ENCODE results near the gene MTX3. TPM values are rescaled to one million over a fixed set of nuclear protein-coding genes. Genes with fewer than 3 reads are reported as not detected.

Gene MTX3
- total and polyA plus RNA-seq, 2 donors (not counting 3 experiments of a cell fraction or from before 2014, with no cell fraction given): 2.9 to 8.3 TPM

DNA sequence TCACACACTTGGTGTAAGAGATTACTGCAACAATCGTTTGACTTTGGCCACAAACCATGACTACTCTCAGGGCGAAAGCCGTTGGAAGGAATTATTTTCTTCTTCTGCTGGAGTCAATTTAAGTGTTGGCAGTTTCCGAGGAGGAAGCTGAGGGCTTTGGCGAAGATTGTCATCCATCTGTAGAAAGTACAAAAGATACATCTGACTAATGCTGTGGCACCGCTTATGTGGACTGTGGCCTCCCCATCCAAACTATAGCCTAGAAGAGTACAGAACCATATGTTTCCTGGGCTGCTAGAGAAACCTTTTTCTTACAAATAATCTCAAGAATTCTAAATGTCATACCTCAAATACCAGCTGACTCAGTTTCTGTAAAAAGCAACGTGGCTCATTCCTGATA, 7.4 kb downstream of the MTX3 start:
- TF ChIP-seq, protein P1, sequence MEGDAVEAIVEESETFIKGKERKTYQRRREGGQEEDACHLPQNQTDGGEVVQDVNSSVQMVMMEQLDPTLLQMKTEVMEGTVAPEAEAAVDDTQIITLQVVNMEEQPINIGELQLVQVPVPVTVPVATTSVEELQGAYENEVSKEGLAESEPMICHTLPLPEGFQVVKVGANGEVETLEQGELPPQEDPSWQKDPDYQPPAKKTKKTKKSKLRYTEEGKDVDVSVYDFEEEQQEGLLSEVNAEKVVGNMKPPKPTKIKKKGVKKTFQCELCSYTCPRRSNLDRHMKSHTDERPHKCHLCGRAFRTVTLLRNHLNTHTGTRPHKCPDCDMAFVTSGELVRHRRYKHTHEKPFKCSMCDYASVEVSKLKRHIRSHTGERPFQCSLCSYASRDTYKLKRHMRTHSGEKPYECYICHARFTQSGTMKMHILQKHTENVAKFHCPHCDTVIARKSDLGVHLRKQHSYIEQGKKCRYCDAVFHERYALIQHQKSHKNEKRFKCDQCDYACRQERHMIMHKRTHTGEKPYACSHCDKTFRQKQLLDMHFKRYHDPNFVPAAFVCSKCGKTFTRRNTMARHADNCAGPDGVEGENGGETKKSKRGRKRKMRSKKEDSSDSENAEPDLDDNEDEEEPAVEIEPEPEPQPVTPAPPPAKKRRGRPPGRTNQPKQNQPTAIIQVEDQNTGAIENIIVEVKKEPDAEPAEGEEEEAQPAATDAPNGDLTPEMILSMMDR (IDR thresholded peaks at IDR 0.05; ENCODE audit: extremely low read depth in 1 of 2, insufficient read depth in 1 of 2, low read depth in 1 of 2, low read length in 2 of 2): no peak
- TF ChIP-seq FOS (IDR thresholded peaks at IDR 0.05; ENCODE audit: borderline replicate concordance, insufficient read depth, low read length): no peak
- no peak for TF ChIP-seq JUN (IDR thresholded peaks at IDR 0.05; ENCODE audit: borderline replicate concordance, insufficient read depth, insufficient read length, low read depth)
- no peak for DNase-seq (ENCODE audit: low read depth, low spot score)
- ChIA-PET CTCF (no interaction called here), POLR2A (no interaction called here)
- BruUV-seq (replicated peaks): no TSS peak
- intact Hi-C loops (cut with micrococcal nuclease): no loop called here
- Histone ChIP-seq H3K9me1 (replicated peaks; ENCODE audit: control insufficient read depth, extremely low read depth, insufficient read depth, low read length) (no peaks in the 10 kb centered on the region), H3K36me3 (ENCODE audit: control insufficient read depth in 2 of 2, extremely low read depth in 1 of 2, insufficient read depth in 2 of 2, low read length in 2 of 2) (no peaks in the 10 kb centered on the region), H3K27ac (ENCODE audit: insufficient read depth, low read depth, low read length) (no peak overlapping the region), H3K9ac (replicated peaks; ENCODE audit: extremely low read depth, insufficient read depth, low read length) (no peak overlapping the region), H3K4me2 (ENCODE audit: insufficient read depth, low read length) (no peak overlapping the region), H3K4me3 (replicated peaks in 1 of 3; ENCODE audit: insufficient read depth in 1 of 3, low read depth in 1 of 3, low read length in 3 of 3) (no peak overlapping the region), H3K27me3 (ENCODE audit: control insufficient read depth in 2 of 2, insufficient read depth in 2 of 2, low read length in 2 of 2) (no peaks in the 10 kb centered on the region), H4K20me1 (replicated peaks; ENCODE audit: control insufficient read depth, extremely low read depth, insufficient read depth, low read length) (no peaks in the 10 kb centered on the region), H3K4me1 (ENCODE audit: control insufficient read depth, extremely low read depth, insufficient read depth, low read length) (no peaks in the 10 kb centered on the region), H3K79me2 (ENCODE audit: control insufficient read depth, insufficient read depth, low read length) (no peaks in the 10 kb centered on the region), H3K9me3 (replicated peaks; ENCODE audit: control insufficient read depth, insufficient read depth, low read length) (no peaks in the 10 kb centered on the region), H2AFZ (ENCODE audit: low read depth, low read length) (no peak overlapping the region)
- dilution Hi-C loops (cut with MboI; ENCODE audit: extremely low pct_ligation_motif_present, low sequenced_read_pairs): no loop called here
- FAIRE-seq: no peak

DNA sequence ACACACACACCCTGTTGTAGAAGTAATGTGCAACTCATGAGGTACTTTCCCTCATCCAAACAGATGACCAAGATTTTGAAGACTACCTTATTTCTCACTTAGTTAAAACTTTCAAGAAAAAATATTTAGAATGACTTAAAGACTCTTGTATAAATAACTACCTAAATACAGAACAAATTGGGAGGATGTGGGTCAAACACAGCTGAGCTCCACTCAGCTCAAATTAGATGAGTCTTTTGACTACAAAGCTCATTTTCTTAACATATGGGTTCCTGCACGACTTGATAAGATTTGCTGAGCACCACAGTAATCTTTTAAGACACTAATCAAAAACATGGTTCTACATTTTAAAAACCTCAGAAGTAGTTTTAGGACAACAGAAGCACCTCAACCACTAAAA, 8.9 kb downstream of the MTX3 start:
- ChIA-PET CTCF (interaction anchor here (1.3 kb wide), 1 partner anchor 325 kb away, joined by 3 read pairs; no protein-coding TSS in a partner anchor), POLR2A (no interaction called here)
- dilution Hi-C loops (cut with MboI; ENCODE audit: extremely low pct_ligation_motif_present, low sequenced_read_pairs) (no loop called here), intact Hi-C loops (cut with micrococcal nuclease) (no loop called here)
- no peak for DNase-seq (ENCODE audit: low read depth, low spot score)
- H3K9ac ChIP-seq (replicated peaks; ENCODE audit: extremely low read depth, insufficient read depth, low read length): no peak overlapping the region
- no peak overlapping the region for H3K4me2 ChIP-seq (ENCODE audit: insufficient read depth, low read length)
- no peaks in the 10 kb centered on the region for H3K36me3 ChIP-seq (ENCODE audit: control insufficient read depth in 2 of 2, extremely low read depth in 1 of 2, insufficient read depth in 2 of 2, low read length in 2 of 2)
- H3K4me3 ChIP-seq (replicated peaks in 1 of 3; ENCODE audit: insufficient read depth in 1 of 3, low read depth in 1 of 3, low read length in 3 of 3): no peak overlapping the region
- H3K27me3 ChIP-seq (ENCODE audit: control insufficient read depth in 2 of 2, insufficient read depth in 2 of 2, low read length in 2 of 2): no peaks in the 10 kb centered on the region
- FAIRE-seq: no peak
- BruUV-seq (replicated peaks): no TSS peak
- no peaks in the 10 kb centered on the region for H3K4me1 ChIP-seq (ENCODE audit: control insufficient read depth, extremely low read depth, insufficient read depth, low read length)
- no peaks in the 10 kb centered on the region for H3K9me3 ChIP-seq (replicated peaks; ENCODE audit: control insufficient read depth, insufficient read depth, low read length)
- no peak for TF ChIP-seq EZH2 (IDR thresholded peaks at IDR 0.05; ENCODE audit: borderline replicate concordance, low read depth, low read length, severe bottlenecking)
- no peak for TF ChIP-seq GATA2 (IDR thresholded peaks at IDR 0.05; ENCODE audit: insufficient read depth, insufficient read length, low read depth, low read length)
- TF ChIP-seq POLR2AphosphoS5 (IDR thresholded peaks at IDR 0.05; ENCODE audit: insufficient read depth, low read depth, low read length): no peak
- no peak for TF ChIP-seq POLR2A (IDR thresholded peaks at IDR 0.05; ENCODE audit: low read depth, low read length)
- TF ChIP-seq JUN (IDR thresholded peaks at IDR 0.05; ENCODE audit: borderline replicate concordance, insufficient read depth, insufficient read length, low read depth): no peak
- no peak for TF ChIP-seq FOS (IDR thresholded peaks at IDR 0.05; ENCODE audit: borderline replicate concordance, insufficient read depth, low read length)
- TF ChIP-seq, protein P2, sequence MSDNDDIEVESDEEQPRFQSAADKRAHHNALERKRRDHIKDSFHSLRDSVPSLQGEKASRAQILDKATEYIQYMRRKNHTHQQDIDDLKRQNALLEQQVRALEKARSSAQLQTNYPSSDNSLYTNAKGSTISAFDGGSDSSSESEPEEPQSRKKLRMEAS (IDR thresholded peaks at IDR 0.05; ENCODE audit: insufficient read depth, insufficient read length): no peak
- no peaks in the 10 kb centered on the region for H4K20me1 ChIP-seq (replicated peaks; ENCODE audit: control insufficient read depth, extremely low read depth, insufficient read depth, low read length)
- H3K9me1 ChIP-seq (replicated peaks; ENCODE audit: control insufficient read depth, extremely low read depth, insufficient read depth, low read length): no peaks in the 10 kb centered on the region
- H2AFZ ChIP-seq (ENCODE audit: low read depth, low read length): no peak overlapping the region
- no peaks in the 10 kb centered on the region for H3K79me2 ChIP-seq (ENCODE audit: control insufficient read depth, insufficient read depth, low read length)
- no peak overlapping the region for H3K27ac ChIP-seq (ENCODE audit: insufficient read depth, low read depth, low read length)
